Liver (tissue), 9 donors: ENCODE results near the gene CNOT10. TPM values are rescaled to one million over a fixed set of nuclear protein-coding genes. Genes with fewer than 3 reads are reported as not detected.

Experiments
- DNase-seq: peaks from one replicate; pipeline ENCODE4 v3.0.0-alpha.2; 2017; ENCODE audit warnings: low spot score
- H3K27ac ChIP-seq, 2 donors: one replicate each; pipeline ENCODE4 v1.7.0; 2013; ENCODE audit warnings: inconsistent platforms in 2 of 2, low read length in 2 of 2, control low read depth in 1 of 2, low read depth in 1 of 2, mild to moderate bottlenecking in 1 of 2
- H3K27me3 ChIP-seq, 4 donors: one replicate each; pipeline versions ENCODE4 v1.6.1 to v1.7.0; 2013; ENCODE audit warnings: low read length in 3 of 4, inconsistent platforms in 1 of 4, mild to moderate bottlenecking in 1 of 4, moderate library complexity in 1 of 4; ENCODE audit not compliant: control insufficient read depth in 4 of 4, insufficient read depth in 4 of 4
- H3K36me3 ChIP-seq, 4 donors: one replicate each; pipeline versions ENCODE4 v1.6.1 to v1.7.0; 2013; ENCODE audit warnings: low read length in 3 of 4, mild to moderate bottlenecking in 3 of 4, low read depth in 1 of 4, moderate library complexity in 1 of 4; ENCODE audit not compliant: control insufficient read depth in 4 of 4, insufficient read depth in 3 of 4
- H3K4me1 ChIP-seq, 4 donors: one replicate each; pipeline versions ENCODE4 v1.6.1 to v1.7.0; 2013; ENCODE audit warnings: low read length in 3 of 4, mild to moderate bottlenecking in 3 of 4, moderate library complexity in 1 of 4; ENCODE audit not compliant: control insufficient read depth in 4 of 4, insufficient read depth in 4 of 4
- H3K4me3 ChIP-seq, 3 donors: one replicate each; pipeline versions ENCODE4 v1.6.1 to v1.7.0; 2013; ENCODE audit warnings: low read length in 3 of 3, control low read depth in 1 of 3, low read depth in 1 of 3, mild to moderate bottlenecking in 1 of 3
- H3K9ac ChIP-seq, 2 donors: one replicate each; pipeline ENCODE4 v1.7.0; 2013; ENCODE audit warnings: low read length in 2 of 2, mild to moderate bottlenecking in 2 of 2, moderate library complexity in 2 of 2, control low read depth in 1 of 2, low read depth in 1 of 2
- H3K9me3 ChIP-seq, 4 donors: one replicate each; pipeline versions ENCODE4 v1.6.1 to v1.7.0; 2013; ENCODE audit warnings: low read length in 3 of 4; ENCODE audit not compliant: control insufficient read depth in 4 of 4
- ATF3 ChIP-seq: IDR thresholded peaks from 2 replicates; pipeline ENCODE4 v1.6.1; 2016; ENCODE audit warnings: antibody characterized with exemption
- CTCF ChIP-seq: fragments of 150-350 bp; IDR thresholded peaks from 2 replicates; pipeline ENCODE4 v1.5.1; 2017; ENCODE audit warnings: improper control_type of control experiment, low read depth, low read length; ENCODE audit not compliant: missing input control
- EGR1 ChIP-seq, 2 donors: IDR thresholded peaks; 2 replicates each; pipeline ENCODE4 v1.6.1; 2016 to 2018; ENCODE audit warnings: antibody characterized with exemption in 2 of 2, low read depth in 2 of 2
- FOXA1 ChIP-seq: IDR thresholded peaks from 2 replicates; pipeline ENCODE4 v1.6.1; 2016; ENCODE audit warnings: antibody characterized with exemption
- FOXA2 ChIP-seq: IDR thresholded peaks from 2 replicates; pipeline ENCODE4 v1.6.1; 2016; ENCODE audit warnings: antibody characterized with exemption
- GABPA ChIP-seq, 2 donors: IDR thresholded peaks in 1 of 2; conservative IDR thresholded peaks in 1 of 2; 2 replicates each; pipeline ENCODE4 v1.6.1; 2016; ENCODE audit warnings: antibody characterized with exemption in 2 of 2, mild to moderate bottlenecking in 1 of 2, moderate library complexity in 1 of 2
- HNF4A ChIP-seq, 2 donors: conservative IDR thresholded peaks; 2 replicates each; pipeline ENCODE4 v1.6.1; 2016; ENCODE audit warnings: antibody characterized with exemption in 2 of 2, mild to moderate bottlenecking in 2 of 2
- HNF4G ChIP-seq: IDR thresholded peaks from 2 replicates; pipeline ENCODE4 v1.6.1; 2016; ENCODE audit warnings: antibody characterized with exemption
- JUND ChIP-seq, 2 donors: IDR thresholded peaks; 2 replicates each; pipeline ENCODE4 v1.6.1; 2016; ENCODE audit warnings: antibody characterized with exemption in 2 of 2
- MAX ChIP-seq: IDR thresholded peaks from 2 replicates; pipeline ENCODE4 v1.6.1; 2016; ENCODE audit warnings: antibody characterized with exemption
- NR2F2 ChIP-seq: IDR thresholded peaks from 2 replicates; pipeline ENCODE4 v1.6.1; 2016; ENCODE audit warnings: antibody characterized with exemption
- RAD21 ChIP-seq, 2 donors: IDR thresholded peaks; 2 replicates each; pipeline ENCODE4 v1.6.1; 2016; ENCODE audit warnings: antibody characterized with exemption in 2 of 2, mild to moderate bottlenecking in 2 of 2
- REST ChIP-seq: IDR thresholded peaks from 2 replicates; pipeline ENCODE4 v1.6.1; 2016; ENCODE audit warnings: antibody characterized with exemption, mild to moderate bottlenecking
- RXRA ChIP-seq, 2 donors: IDR thresholded peaks; 2 replicates each; pipeline ENCODE4 v1.6.1; 2017 to 2018; ENCODE audit warnings: antibody characterized with exemption in 2 of 2, mild to moderate bottlenecking in 1 of 2
- SP1 ChIP-seq: IDR thresholded peaks from 2 replicates; pipeline ENCODE4 v1.6.1; 2018; ENCODE audit warnings: antibody characterized with exemption, mild to moderate bottlenecking
- TAF1 ChIP-seq: conservative IDR thresholded peaks from 2 replicates; pipeline ENCODE4 v1.6.1; 2016; ENCODE audit warnings: antibody characterized with exemption, mild to moderate bottlenecking
- YY1 ChIP-seq: IDR thresholded peaks from 2 replicates; pipeline ENCODE4 v1.6.1; 2016; ENCODE audit warnings: antibody characterized with exemption, mild to moderate bottlenecking
- ZBTB33 ChIP-seq: IDR thresholded peaks from 2 replicates; pipeline ENCODE4 v1.6.1; 2016; ENCODE audit warnings: antibody characterized with exemption
- WGBS: extraction: QIAGEN DNeasy Blood & Tissue Kit; methylation state at CpG from one replicate; pipeline ENCODE4 v1.1.7; 2013; 5-methylcytosine and 5-hydroxymethylcytosine counted together
- polyA plus RNA-seq, 2 donors: library from polyadenylated mRNA; stranded (reverse) in 1 of 2; unstranded in 1 of 2; fragments of 200-250 nt in 1 of 2; fragments of >200 nt in 1 of 2; fragmentation: Nextera tagmentation in 1 of 2; extraction: Ambion mirVana in 1 of 2; gene quantifications; one replicate each; pipeline versions ENCODE4 v1.2.1 to v1.2.3, GENCODE V29; 2013 to 2015
- total RNA-seq, 2 donors: library from RNA; depleted of rRNA; stranded (reverse); fragments of >200 nt; gene quantifications; one replicate each; pipeline ENCODE4 v1.2.3, GENCODE V29; 2014
- donor health status: healthy.
- donor health status: healthy.
- donor health status: healthy.
- donor health status: healthy.
- donor health status: healthy.

The CNOT10 gene
- total and polyA plus RNA-seq, 4 donors: 6.7 to 19.6 (median 11.1) TPM

GRCh38 chr3:32821686-32822296, 136.8 kb downstream of the CNOT10 start (continued):
- no peak for TF ChIP-seq ZBTB33
- no peak for TF ChIP-seq HNF4A (conservative IDR thresholded peaks at IDR 0.05)
- no peak for TF ChIP-seq FOXA2

- H3K9me3 ChIP-seq: peaks cover 0 to 15% (median 0%) of the 10 kb centered on the region in 4 donors
- no peak for DNase-seq
- no peaks in the 10 kb centered on the region for H3K36me3 ChIP-seq
- H3K9ac ChIP-seq: no peak overlapping the region
- peaks cover 2 to 24% (median 14%) of the 10 kb centered on the region in 4 donors for H3K27me3 ChIP-seq
- TF ChIP-seq YY1: no peak
- TF ChIP-seq TAF1: no peak
- no peak for TF ChIP-seq CTCF
- TF ChIP-seq GABPA (IDR thresholded peaks at IDR 0.05 in 1 of 2, conservative IDR thresholded peaks at IDR 0.05 in 1 of 2): no peak
- no peak for TF ChIP-seq MAX
- no peak for TF ChIP-seq JUND (IDR thresholded peaks at IDR 0.05)
- no peak for TF ChIP-seq SP1
- no peak for TF ChIP-seq ATF3
- no peak for TF ChIP-seq NR2F2
- no peak for TF ChIP-seq EGR1 (IDR thresholded peaks at IDR 0.05; ENCODE audit: low read depth in 2 of 2)
- no peak for TF ChIP-seq ZBTB33
- no peak for TF ChIP-seq HNF4G
- TF ChIP-seq REST: no peak
- TF ChIP-seq HNF4A (conservative IDR thresholded peaks at IDR 0.05): no peak
- TF ChIP-seq FOXA2: no peak
- no peak for TF ChIP-seq RXRA (IDR thresholded peaks at IDR 0.05)
- no peak for TF ChIP-seq RAD21 (IDR thresholded peaks at IDR 0.05)
- no peak for TF ChIP-seq FOXA1
- WGBS: 86% methylated on average over 5 of the region's 5 CpGs
- H3K27ac ChIP-seq: no peak overlapping the region
- H3K4me1 ChIP-seq: peaks cover 1 to 16% (median 7%) of the 10 kb centered on the region in 4 donors
- H3K4me3 ChIP-seq: no peak overlapping the region
Measured at GRCh38 chr3:32822609-32823498, 137.9 kb downstream of the CNOT10 start.
